WI38 (cell line): ENCODE results near the gene TDRD7.

ENCODE experiments used
- H3K4me3 ChIP-seq: 2 replicates; pipeline ENCODE4 v1.5.1; 2011; ENCODE audit warnings: low read depth, mild to moderate bottlenecking, control low read depth, low read length
- TF ChIP-seq, protein P1 (sequence below): IDR thresholded peaks from 2 replicates; pipeline ENCODE4 v1.5.1; 2012; ENCODE audit warnings: low read depth, mild to moderate bottlenecking, control low read depth, low read length

TDRD7 gene

DNA sequence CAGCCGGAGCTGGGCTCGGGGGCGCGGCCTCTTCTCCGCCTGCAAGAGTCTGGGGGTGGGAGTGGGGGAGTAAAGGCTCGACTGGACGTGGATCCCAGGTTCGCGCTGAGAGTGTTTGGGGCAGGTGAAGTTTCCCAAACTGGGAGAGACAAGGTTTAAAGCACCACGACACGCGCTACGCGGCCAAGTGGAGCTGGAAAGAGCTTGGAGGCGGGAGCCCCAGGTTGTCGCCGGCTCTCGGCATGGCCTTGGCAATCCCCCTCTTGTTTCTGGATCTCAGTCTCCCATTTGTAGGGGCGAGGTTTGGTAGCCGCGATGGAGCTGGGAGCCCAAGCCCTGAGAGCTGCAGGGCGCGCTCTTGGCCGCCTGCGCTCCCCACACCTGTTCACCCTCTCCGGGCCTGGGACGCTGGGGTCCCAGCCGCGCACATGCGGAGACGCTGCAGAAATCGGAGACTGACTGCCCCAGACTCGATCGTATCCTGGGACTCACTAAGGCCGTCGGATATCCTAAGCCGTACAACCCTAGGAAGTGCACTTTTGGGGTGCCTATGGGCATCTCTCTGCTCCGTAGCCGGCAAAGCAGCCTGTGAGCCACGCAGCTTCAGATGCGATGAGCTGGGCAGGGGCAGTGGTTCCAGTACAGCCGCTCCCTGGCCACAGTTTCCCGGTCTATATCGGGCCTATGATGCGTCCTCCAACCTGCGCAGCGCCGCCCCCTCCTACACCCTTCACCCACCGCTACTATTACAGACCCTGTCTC, 90.5 kb downstream of the TDRD7 start:
- TF ChIP-seq, protein P1, sequence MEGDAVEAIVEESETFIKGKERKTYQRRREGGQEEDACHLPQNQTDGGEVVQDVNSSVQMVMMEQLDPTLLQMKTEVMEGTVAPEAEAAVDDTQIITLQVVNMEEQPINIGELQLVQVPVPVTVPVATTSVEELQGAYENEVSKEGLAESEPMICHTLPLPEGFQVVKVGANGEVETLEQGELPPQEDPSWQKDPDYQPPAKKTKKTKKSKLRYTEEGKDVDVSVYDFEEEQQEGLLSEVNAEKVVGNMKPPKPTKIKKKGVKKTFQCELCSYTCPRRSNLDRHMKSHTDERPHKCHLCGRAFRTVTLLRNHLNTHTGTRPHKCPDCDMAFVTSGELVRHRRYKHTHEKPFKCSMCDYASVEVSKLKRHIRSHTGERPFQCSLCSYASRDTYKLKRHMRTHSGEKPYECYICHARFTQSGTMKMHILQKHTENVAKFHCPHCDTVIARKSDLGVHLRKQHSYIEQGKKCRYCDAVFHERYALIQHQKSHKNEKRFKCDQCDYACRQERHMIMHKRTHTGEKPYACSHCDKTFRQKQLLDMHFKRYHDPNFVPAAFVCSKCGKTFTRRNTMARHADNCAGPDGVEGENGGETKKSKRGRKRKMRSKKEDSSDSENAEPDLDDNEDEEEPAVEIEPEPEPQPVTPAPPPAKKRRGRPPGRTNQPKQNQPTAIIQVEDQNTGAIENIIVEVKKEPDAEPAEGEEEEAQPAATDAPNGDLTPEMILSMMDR, result no peak
- H3K4me3 ChIP-seq, result peak overlapping the region; percentile 70

DNA sequence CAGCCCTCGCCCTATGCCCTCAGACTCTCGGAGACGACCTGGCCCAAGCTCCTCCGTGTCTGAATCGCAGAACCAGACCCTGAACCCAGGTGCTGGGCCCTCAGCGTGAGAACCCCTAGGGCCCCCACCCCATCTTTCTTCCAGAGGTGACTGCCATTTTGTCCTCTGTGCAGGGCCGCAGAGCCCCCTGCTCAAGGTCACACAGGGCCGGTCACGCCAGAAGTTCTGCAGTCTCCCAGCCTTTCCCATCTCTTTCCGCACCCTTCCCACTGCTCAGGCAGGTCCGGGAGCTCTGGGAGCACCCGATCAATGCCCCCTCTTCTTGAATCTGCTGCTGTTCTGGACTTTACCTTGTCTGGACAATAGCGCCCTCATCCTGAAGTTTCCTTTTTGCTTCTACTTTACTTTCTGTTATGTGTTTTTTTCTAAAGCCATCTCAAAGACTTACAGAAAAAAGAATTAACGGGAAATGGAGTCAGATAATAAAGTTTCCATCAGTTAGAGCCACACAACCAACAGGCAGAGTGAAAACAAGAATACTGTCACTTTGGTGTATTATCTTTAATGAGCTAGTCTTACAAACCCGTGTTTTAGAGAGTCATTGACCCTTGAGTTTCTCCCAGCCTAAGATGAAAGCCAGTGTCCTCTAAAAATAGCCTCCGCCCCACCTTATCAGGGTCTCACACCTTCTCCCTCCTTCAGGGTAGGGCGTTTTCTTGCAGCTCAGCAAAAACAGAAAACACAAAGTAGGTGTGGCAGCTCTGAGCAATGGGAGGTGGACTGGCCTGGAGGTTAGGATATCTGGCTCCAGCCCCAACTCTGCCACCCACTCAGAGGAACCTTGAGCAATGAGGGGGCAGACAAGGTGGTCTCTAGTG, 91.3 kb downstream of the TDRD7 start:
- TF ChIP-seq, protein P1, result no peak
- H3K4me3 ChIP-seq, result peak overlapping the region; percentile 70

DNA sequence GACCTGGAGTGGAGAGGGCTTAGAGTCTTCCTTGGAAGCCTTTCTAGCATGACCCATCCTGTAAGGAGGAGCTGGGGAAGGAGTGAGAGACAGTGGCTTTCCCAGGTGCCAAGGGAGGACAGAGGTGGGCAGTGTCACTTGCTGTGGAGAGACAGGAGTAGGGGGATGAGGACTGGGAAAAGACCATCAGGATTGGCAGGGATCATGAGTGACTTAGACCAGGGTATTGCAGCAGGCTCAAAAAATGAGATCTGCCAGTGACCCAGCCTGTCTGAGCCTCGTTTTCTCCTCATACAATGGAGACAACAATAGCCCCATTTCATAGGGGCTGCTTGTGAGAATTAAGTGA, 91.9 kb downstream of the TDRD7 start:
- H3K4me3 ChIP-seq, result no peak overlapping the region
- TF ChIP-seq, protein P1, result no peak

DNA sequence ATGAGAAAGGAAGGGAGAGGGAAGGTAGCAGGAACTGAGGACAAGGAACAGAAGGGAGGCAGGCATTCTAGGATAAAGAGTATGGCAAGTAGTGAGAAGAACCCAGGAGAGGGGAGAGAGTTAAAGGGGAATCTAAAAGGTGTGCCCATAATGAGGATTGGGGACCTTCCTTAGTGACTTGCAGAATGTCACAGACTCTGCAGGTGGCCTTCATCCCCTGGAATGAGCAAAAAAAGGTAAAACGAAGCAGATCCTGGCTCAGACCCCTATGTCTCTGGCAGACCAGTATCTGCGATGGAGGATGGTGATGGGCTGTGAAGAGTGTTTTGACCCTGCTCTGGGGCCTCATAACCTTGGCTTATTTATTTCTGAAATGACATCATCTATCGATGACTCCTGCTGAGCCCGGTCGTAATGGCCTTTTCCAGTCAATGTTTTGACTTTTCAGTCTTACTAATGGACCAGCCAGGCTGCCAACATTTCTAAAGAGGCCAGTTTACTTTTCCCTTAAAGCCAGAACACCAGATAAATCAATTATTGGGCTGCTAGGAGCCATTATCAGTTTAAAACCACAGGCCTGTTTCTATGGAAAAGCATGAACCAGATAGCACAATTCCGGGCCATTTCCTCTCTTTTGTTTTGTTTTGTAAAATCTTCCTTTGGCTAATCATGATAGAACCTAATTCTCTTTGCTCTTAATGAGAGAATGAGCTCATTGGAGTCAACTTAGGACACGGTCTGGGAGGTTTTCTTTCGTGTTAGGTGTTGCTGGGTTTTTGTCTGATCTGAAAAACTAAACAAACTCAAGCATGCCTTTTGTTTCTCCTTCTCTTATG, 92.7 kb downstream of the TDRD7 start:
- TF ChIP-seq, protein P1, result no peak
- no peak overlapping the region for H3K4me3 ChIP-seq

DNA sequence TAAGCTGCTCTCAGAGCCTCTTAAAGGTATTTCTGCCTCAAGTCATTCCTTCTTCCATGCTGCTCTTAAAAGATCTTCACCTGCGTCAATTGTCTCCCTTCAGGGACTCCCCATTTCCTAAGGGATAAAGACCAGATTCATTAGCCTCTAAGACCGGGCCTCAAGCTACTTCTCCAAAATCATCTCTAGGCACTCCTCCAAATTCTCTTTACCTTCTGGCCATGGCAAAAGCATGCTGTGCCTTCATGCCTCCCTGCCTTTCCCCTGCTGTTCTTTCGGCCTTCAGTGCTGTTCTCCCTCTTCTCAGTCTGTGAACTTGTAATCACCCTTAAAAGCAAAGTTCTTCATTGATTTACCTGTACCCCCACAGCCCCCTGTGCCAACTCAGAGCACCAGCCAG, 93.9 kb downstream of the TDRD7 start:
- no peak overlapping the region for H3K4me3 ChIP-seq
- TF ChIP-seq, protein P1, result no peak

DNA sequence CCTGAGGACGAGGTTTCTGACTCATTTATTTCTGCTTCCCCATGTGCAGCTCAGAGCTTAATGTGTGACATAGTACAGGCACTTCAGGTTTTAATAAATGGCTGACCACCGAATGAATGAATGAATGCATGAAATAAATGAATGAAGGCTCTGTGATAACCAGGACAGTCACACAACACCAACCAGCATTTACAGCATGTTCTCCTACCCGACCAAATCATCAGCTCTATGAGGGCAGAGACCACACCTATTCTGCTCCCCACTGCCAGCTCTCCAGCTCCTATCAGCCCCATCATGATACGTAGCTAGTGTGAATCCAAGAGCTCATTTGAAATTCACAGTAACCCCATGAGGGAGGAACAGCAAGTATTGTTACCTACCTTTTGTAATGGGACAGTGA, 94.4 kb downstream of the TDRD7 start:
- TF ChIP-seq, protein P1, result no peak
- no peak overlapping the region for H3K4me3 ChIP-seq
